H1 (cell line): ENCODE results near the gene NFATC1. TPM values are rescaled to one million over a fixed set of nuclear protein-coding genes. Genes with fewer than 3 reads are reported as not detected.

Experiments used
- BACH1 ChIP-seq: IDR thresholded peaks from 2 replicates; pipeline ENCODE4 v1.6.1; 2012; ENCODE audit warnings: low read length, improper control_type of control experiment
- TBP ChIP-seq: IDR thresholded peaks from 2 replicates; pipeline ENCODE4 v1.6.1; 2011; ENCODE audit warnings: low read depth, low read length, improper control_type of control experiment
- polyA plus RNA-seq, 7 experiments: library from polyadenylated mRNA; depleted of rRNA in 3 of 7; stranded (reverse) in 5 of 7; unstranded in 2 of 7; fragments of >200 nt in 5 of 7; fragments of 200-250 nt in 2 of 7; gene quantifications; 1 replicate in 5 of 7; 2 replicates in 1 of 7; 4 replicates in 1 of 7; pipeline versions ENCODE4 v1.2.1 to v1.2.3, GENCODE V29; 2011 to 2013; ENCODE audit warnings: missing spikeins in 2 of 7, mixed read lengths in 2 of 7
- total RNA-seq: library from RNA; stranded (reverse); fragmentation: NEBNext Ultra II Directional; extraction: Animal tissue kit (Norgen Biotek cat#: 25700); gene quantifications from 2 replicates; pipeline ENCODE4 v1.2.1, GENCODE V29; 2021
- TF ChIP-seq, protein P1 (sequence below): IDR thresholded peaks from 2 replicates; pipeline ENCODE4 v1.6.1; 2011; ENCODE audit warnings: low read length, improper control_type of control experiment

Gene NFATC1
- total and polyA plus RNA-seq, 2 of the 8 experiments (the other 6 are each of a cell fraction or from before 2014, with no cell fraction given), result 2.0 to 6.6 TPM

DNA sequence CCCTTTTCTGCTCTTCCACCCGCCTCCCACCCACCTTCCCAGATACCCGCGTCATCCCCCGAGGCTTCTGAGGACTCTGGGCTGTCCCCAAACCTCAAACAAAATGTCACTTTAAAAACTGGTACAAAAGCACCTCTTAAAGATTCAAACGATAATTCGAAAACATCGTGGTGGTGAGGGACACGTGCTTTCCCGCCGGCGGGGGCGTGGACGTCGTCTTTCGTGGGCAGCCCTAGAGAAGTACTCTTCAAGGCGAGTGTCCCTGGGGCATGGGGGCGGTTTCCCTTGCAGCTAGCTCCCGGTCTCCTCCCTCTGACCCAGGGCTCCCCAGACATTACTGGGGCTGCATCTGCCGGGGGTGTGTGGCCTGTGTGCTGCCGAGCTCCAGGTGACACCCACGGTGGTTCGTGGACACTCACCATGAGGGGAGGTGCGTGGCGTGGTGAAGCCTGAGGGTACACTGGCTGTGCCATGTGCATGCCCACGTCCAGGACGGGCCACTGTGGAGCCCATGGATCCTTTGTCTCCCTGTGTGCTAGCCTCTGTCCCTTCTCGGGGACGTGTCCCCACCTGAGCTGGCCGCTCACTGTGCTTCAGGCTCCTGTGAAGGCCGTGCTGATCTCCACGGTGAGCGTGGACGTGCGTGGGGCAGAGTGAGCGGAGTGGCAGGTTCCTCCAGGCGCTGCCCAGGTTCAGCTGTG, 117.8 kb downstream of the NFATC1 start (continued):
- TF ChIP-seq TBP, result no peak
- TF ChIP-seq, protein P1, sequence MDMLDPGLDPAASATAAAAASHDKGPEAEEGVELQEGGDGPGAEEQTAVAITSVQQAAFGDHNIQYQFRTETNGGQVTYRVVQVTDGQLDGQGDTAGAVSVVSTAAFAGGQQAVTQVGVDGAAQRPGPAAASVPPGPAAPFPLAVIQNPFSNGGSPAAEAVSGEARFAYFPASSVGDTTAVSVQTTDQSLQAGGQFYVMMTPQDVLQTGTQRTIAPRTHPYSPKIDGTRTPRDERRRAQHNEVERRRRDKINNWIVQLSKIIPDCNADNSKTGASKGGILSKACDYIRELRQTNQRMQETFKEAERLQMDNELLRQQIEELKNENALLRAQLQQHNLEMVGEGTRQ, result no peak
- no peak for TF ChIP-seq BACH1
